Activated gamma-delta T cell (primary cell): ENCODE measurements around the gene DUSP8.

Experiments
- DNase-seq: peaks from one replicate; lab custom pipeline; 2025; lab: John Stamatoyannopoulos, UW

DUSP8 gene

GRCh38 chr11:1565173-1565903 is 6.7 kb downstream of the DUSP8 start:
- DNase-seq, result no peak

GRCh38 chr11:1564535-1565172 is 7.4 kb downstream of the DUSP8 start:
- DNase-seq, result peak; percentile 32

- DNase-seq, result no peak
These were observed 8.2 kb downstream of the DUSP8 start for GRCh38 chr11:1563697-1564534.

GRCh38 chr11:1563149-1563638 is 8.9 kb downstream of the DUSP8 start:
- DNase-seq, result no peak

- DNase-seq, result no peak
These were observed 9.5 kb downstream of the DUSP8 start for GRCh38 chr11:1562469-1563148.

GRCh38 chr11:1561955-1562354 is 10.1 kb downstream of the DUSP8 start:
- no peak for DNase-seq

GRCh38 chr11:1561266-1561665 is 10.8 kb downstream of the DUSP8 start:
- DNase-seq, result no peak

- DNase-seq, result no peak
These were observed 11.3 kb downstream of the DUSP8 start for GRCh38 chr11:1560649-1561251.

- DNase-seq, result no peak
These were observed 11.9 kb downstream of the DUSP8 start for GRCh38 chr11:1560002-1560648.

- no peak for DNase-seq
These were observed 12.7 kb downstream of the DUSP8 start for GRCh38 chr11:1559111-1559951.

GRCh38 chr11:1558775-1559110 is 13.3 kb downstream of the DUSP8 start:
- DNase-seq, result no peak

- DNase-seq, result no peak
These were observed 13.9 kb downstream of the DUSP8 start for GRCh38 chr11:1557904-1558774.

- no peak for DNase-seq
These were observed 14.8 kb downstream of the DUSP8 start for GRCh38 chr11:1557051-1557884.

GRCh38 chr11:1556278-1556902 is 15.7 kb downstream of the DUSP8 start:
- DNase-seq, result no peak

GRCh38 chr11:1555713-1556153 is 16.3 kb downstream of the DUSP8 start:
- no peak for DNase-seq

GRCh38 chr11:1554981-1555712 is 16.9 kb downstream of the DUSP8 start:
- DNase-seq, result no peak
